A549 (cell line): ENCODE data around the gene TP73. TPM values are rescaled to one million over a fixed set of nuclear protein-coding genes. Genes with fewer than 3 reads are reported as not detected.

ENCODE experiments used
- ATAC-seq, 2 experiments: fragments of 200-7000 bp in 1 of 2; fragments of >200 bp in 1 of 2; cut with Nextera tagmentation in 1 of 2; cut with Tn5 transposase in 1 of 2; 3 replicates each; pipeline versions ENCODE4 v1.8.0 to v1.9.1; 2018 to 2020; ENCODE audit warnings: mild to moderate bottlenecking in 1 of 2, moderate library complexity in 1 of 2
- CTCF ChIA-PET: fragments of 300-600 bp; sonication (Branson Sonifier 250); formaldehyde crosslinking; extraction: SDS; loops from one replicate; lab custom pipeline; 2021; ENCODE audit warnings: antibody characterized with exemption, inconsistent platforms; lab: Yijun Ruan, JAX
- POLR2A ChIA-PET: fragments of 350-600 bp; formaldehyde crosslinking; extraction: SDS; loops from one replicate; lab custom pipeline; 2021; ENCODE audit warnings: antibody characterized with exemption, inconsistent platforms; lab: Yijun Ruan, JAX
- DNase-seq, 2 experiments: peaks; one replicate each; pipeline versions ENCODE4 v3.0.0 to v3.0.0-alpha.2; 2011 to 2016; ENCODE audit warnings: low read depth in 1 of 2, low spot score in 1 of 2
- FAIRE-seq: peaks from 2 replicates; lab custom pipeline; 2011; peaks lifted over from hg19 to GRCh38; lab: Jason Lieb, UNC
- H3K27ac ChIP-seq, 2 experiments: fragments of >200 bp; sonication (Bioruptor Twin); formaldehyde crosslinking; 3 replicates each; pipeline ENCODE4 v1.5.1; 2016 to 2017
- H3K4me1 ChIP-seq: fragments of >200 bp; sonication (Bioruptor Twin); formaldehyde crosslinking; 3 replicates; pipeline ENCODE4 v1.6.1; 2016
- H3K4me2 ChIP-seq: fragments of >200 bp; sonication (Bioruptor Twin); formaldehyde crosslinking; 3 replicates; pipeline ENCODE4 v1.6.1; 2016
- H3K4me3 ChIP-seq: fragments of >200 bp; sonication (Bioruptor Twin); formaldehyde crosslinking; 3 replicates; pipeline ENCODE4 v1.5.1; 2016
- H3K9me3 ChIP-seq: fragments of >200 bp; sonication (Bioruptor Twin); formaldehyde crosslinking; 3 replicates; pipeline ENCODE4 v1.6.1; 2016
- BHLHE40 ChIP-seq: IDR thresholded peaks from 2 replicates; pipeline ENCODE4 v1.6.1; 2012; ENCODE audit warnings: low read depth, low read length, inconsistent platforms
- CBX8 ChIP-seq: fragments of 200-600 bp; sonication (generic); IDR thresholded peaks from 2 replicates; pipeline ENCODE4 v1.6.1; 2016
- CEBPB ChIP-seq, 2 experiments: fragments of >200 bp in 1 of 2; sonication (Bioruptor Twin) in 1 of 2; formaldehyde crosslinking in 1 of 2; IDR thresholded peaks; 2 replicates each; pipeline ENCODE4 v1.6.1; 2012 to 2016
- CHD4 ChIP-seq: fragments of 200-600 bp; sonication (generic); IDR thresholded peaks from 2 replicates; pipeline ENCODE4 v1.6.1; 2016; ENCODE audit warnings: antibody characterized with exemption, mild to moderate bottlenecking, borderline replicate concordance
- EHF ChIP-seq: fragments of 250-450 bp; sonication (Bioruptor Pico); IDR thresholded peaks from 2 replicates; pipeline ENCODE4 v1.5.0; 2020; ENCODE audit warnings: mild to moderate bottlenecking
- EP300 ChIP-seq, 2 experiments: fragments of >200 bp; sonication (Bioruptor Twin); formaldehyde crosslinking; IDR thresholded peaks; 2 replicates in 1 of 2; 3 replicates in 1 of 2; pipeline ENCODE4 v1.6.1; 2016 to 2017
- ESRRA ChIP-seq: fragments of 150-350 bp; IDR thresholded peaks from 2 replicates; pipeline ENCODE4 v1.6.1; 2014; ENCODE audit warnings: mild to moderate bottlenecking, low read length, borderline replicate concordance
- FOSB ChIP-seq: fragments of 250-450 bp; sonication (Bioruptor Pico); IDR thresholded peaks from 2 replicates; pipeline ENCODE4 v1.5.0; 2020; ENCODE audit warnings: mild to moderate bottlenecking, moderate library complexity
- FOSL2 ChIP-seq, 2 experiments: fragments of 450-650 bp in 1 of 2; fragments of >200 bp in 1 of 2; sonication (Bioruptor Twin) in 1 of 2; formaldehyde crosslinking; IDR thresholded peaks; 2 replicates each; pipeline versions ENCODE4 v1.5.0 to v1.6.1; 2016 to 2020; ENCODE audit warnings: mild to moderate bottlenecking in 1 of 2, moderate library complexity in 1 of 2
- FOXS1 ChIP-seq: fragments of 250-450 bp; sonication (Bioruptor Pico); IDR thresholded peaks from 2 replicates; pipeline ENCODE4 v1.5.0; 2020; ENCODE audit warnings: mild to moderate bottlenecking, moderate library complexity
- GATA3 ChIP-seq: IDR thresholded peaks from 2 replicates; pipeline ENCODE4 v1.6.1; 2012; ENCODE audit warnings: borderline replicate concordance
- HEYL ChIP-seq: fragments of 250-450 bp; sonication (Bioruptor Pico); IDR thresholded peaks from 2 replicates; pipeline ENCODE4 v1.8.0; 2021; ENCODE audit warnings: mild to moderate bottlenecking, moderate library complexity
- HOXB13 ChIP-seq: fragments of 250-450 bp; sonication (Bioruptor Pico); IDR thresholded peaks from 2 replicates; pipeline ENCODE4 v1.5.0; 2020; ENCODE audit warnings: low read depth, mild to moderate bottlenecking, moderate library complexity
- JUN ChIP-seq, 2 experiments: fragments of >200 bp; sonication (Bioruptor Twin); formaldehyde crosslinking; IDR thresholded peaks; 2 replicates in 1 of 2; 3 replicates in 1 of 2; pipeline ENCODE4 v1.6.1; 2016 to 2017
- MAZ ChIP-seq: fragments of 150-350 bp; IDR thresholded peaks from 2 replicates; pipeline ENCODE4 v1.6.1; 2014; ENCODE audit warnings: antibody characterized with exemption, low read depth, low read length, borderline replicate concordance
- NFE2L2 ChIP-seq: fragments of 150-350 bp; conservative IDR thresholded peaks from 2 replicates; pipeline ENCODE4 v1.6.1; 2014; ENCODE audit warnings: low read length
- NPAS2 ChIP-seq: fragments of 250-450 bp; sonication (Bioruptor Pico); IDR thresholded peaks from 2 replicates; pipeline ENCODE4 v1.8.0; 2022; ENCODE audit warnings: mild to moderate bottlenecking, moderate library complexity, borderline replicate concordance
- PHF8 ChIP-seq: fragments of 200-600 bp; sonication (generic); IDR thresholded peaks from 2 replicates; pipeline ENCODE4 v1.6.1; 2016; ENCODE audit warnings: low read depth, mild to moderate bottlenecking, antibody characterized with exemption, moderate library complexity, borderline replicate concordance
- POLR2A ChIP-seq: IDR thresholded peaks from 2 replicates; pipeline ENCODE4 v1.6.1; 2012; ENCODE audit warnings: mild to moderate bottlenecking, low read length
- POLR2AphosphoS2 ChIP-seq: conservative IDR thresholded peaks from 2 replicates; pipeline ENCODE4 v1.6.1; 2012; ENCODE audit warnings: low read length, improper control_type of control experiment, inconsistent platforms
- RAD21 ChIP-seq, 2 experiments: fragments of >200 bp in 1 of 2; sonication (Bioruptor Twin) in 1 of 2; formaldehyde crosslinking in 1 of 2; IDR thresholded peaks in 1 of 2; conservative IDR thresholded peaks in 1 of 2; 2 replicates in 1 of 2; 3 replicates in 1 of 2; pipeline ENCODE4 v1.6.1; 2012 to 2018; ENCODE audit warnings: inconsistent platforms in 1 of 2
- RARB ChIP-seq: fragments of 250-450 bp; sonication (Bioruptor Pico); IDR thresholded peaks from 2 replicates; pipeline ENCODE4 v1.8.0; 2021; ENCODE audit warnings: mild to moderate bottlenecking, moderate library complexity
- REST ChIP-seq: fragments of 200-600 bp; sonication (generic); IDR thresholded peaks from 2 replicates; pipeline ENCODE4 v1.6.1; 2016; ENCODE audit warnings: antibody characterized with exemption, mild to moderate bottlenecking, moderate library complexity
- RFX5 ChIP-seq: fragments of 450-650 bp; IDR thresholded peaks from 2 replicates; pipeline ENCODE4 v1.7.1; 2014; ENCODE audit warnings: antibody characterized with exemption, mild to moderate bottlenecking, moderate library complexity
- TFCP2L1 ChIP-seq: fragments of 250-450 bp; sonication (Bioruptor Pico); IDR thresholded peaks from 2 replicates; pipeline ENCODE4 v1.5.0; 2021; ENCODE audit warnings: mild to moderate bottlenecking
- USF2 ChIP-seq: fragments of 450-650 bp; IDR thresholded peaks from 2 replicates; pipeline ENCODE4 v1.6.1; 2014; ENCODE audit warnings: antibody characterized with exemption
- ZC3H11A ChIP-seq: fragments of 450-650 bp; IDR thresholded peaks from 2 replicates; pipeline ENCODE4 v1.6.1; 2014; ENCODE audit warnings: antibody characterized with exemption, mild to moderate bottlenecking
- ZNF302 ChIP-seq: fragments of 250-450 bp; sonication (Bioruptor Pico); IDR thresholded peaks from 2 replicates; pipeline ENCODE4 v1.9.0; 2021; ENCODE audit warnings: inconsistent platforms, mild to moderate bottlenecking, moderate library complexity
- WGBS: methylation state at CpG from one replicate; pipeline ENCODE4 v1.1.6; 2017; ENCODE audit errors: missing lambda C conversion rate; 5-methylcytosine and 5-hydroxymethylcytosine counted together
- polyA plus RNA-seq, 4 experiments: library from polyadenylated mRNA; depleted of rRNA in 3 of 4; stranded (reverse); fragments of >200 nt; fragmentation: RNase III in 1 of 4; extraction: RNeasy Plus Mini Kit Qiagen cat#74134 plus additional on column Dnase treatment in 1 of 4; gene quantifications; 2 replicates in 3 of 4; 3 replicates in 1 of 4; pipeline ENCODE4 v1.2.3, GENCODE V29; 2011 to 2017
- TF ChIP-seq, protein P1 (sequence below): IDR thresholded peaks from 2 replicates; pipeline ENCODE4 v1.6.1; 2012

The TP73 gene
- polyA plus RNA-seq, 2 of the 4 experiments (the other 2 are of a cell fraction) = 0.01 to 0.25 TPM

DNA sequence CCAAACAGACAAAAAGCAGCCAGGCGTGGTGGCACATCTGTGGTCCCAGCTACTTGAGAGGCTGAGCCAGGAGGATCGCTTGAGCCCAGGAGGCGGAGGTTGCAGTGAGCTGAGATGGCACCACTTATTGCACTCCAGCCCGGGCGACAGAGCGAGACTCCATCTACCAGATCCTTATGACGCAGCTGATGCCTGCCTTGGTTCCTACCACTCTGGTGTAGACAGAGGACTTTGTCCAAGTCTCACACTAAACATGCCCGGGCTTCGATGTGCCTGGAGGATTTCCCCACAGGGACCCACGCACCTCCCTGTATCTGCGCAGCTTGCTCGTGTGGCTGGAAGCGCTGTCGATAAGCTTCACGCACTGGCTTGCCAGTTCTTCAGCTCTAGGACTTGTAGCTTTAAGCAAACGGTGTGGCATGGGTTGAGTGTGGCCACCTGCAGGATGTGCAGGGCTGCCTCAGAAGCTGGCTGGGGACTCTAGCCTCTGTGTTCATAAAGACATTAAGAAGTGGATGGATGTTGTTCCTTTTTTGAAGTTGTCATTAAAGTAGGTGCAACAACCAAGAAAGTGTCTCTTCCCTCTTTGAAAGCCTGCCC lies 22.7 kb upstream of the TP73 start:
- H3K9me3 ChIP-seq = no peaks in the 10 kb centered on the region
- FAIRE-seq (no peak), ATAC-seq (no peak), DNase-seq (no peak)
- no peak overlapping the region for H3K4me3 ChIP-seq
- no peaks in the 10 kb centered on the region for H3K4me1 ChIP-seq
- no peak overlapping the region for H3K4me2 ChIP-seq
- ChIA-PET POLR2A (no interaction called here), CTCF (interaction anchor here (1.0 to 4.6 kb wide), 5 partner anchors 10 to 177 kb away, joined by 3 to 33 read pairs (median 13); no protein-coding TSS in a partner anchor)
- H3K27ac ChIP-seq = no peak overlapping the region
- TF ChIP-seq RARB (CRISPR knock-in tag) (no peak), BHLHE40 (no peak), POLR2AphosphoS2 (no peak), PHF8 (no peak), ESRRA (no peak), RFX5 (no peak), NPAS2 (CRISPR knock-in tag) (no peak)
- TF ChIP-seq, protein P1, sequence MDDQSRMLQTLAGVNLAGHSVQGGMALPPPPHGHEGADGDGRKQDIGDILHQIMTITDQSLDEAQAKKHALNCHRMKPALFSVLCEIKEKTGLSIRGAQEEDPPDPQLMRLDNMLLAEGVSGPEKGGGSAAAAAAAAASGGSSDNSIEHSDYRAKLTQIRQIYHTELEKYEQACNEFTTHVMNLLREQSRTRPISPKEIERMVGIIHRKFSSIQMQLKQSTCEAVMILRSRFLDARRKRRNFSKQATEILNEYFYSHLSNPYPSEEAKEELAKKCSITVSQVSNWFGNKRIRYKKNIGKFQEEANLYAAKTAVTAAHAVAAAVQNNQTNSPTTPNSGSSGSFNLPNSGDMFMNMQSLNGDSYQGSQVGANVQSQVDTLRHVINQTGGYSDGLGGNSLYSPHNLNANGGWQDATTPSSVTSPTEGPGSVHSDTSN = no peak
- WGBS = 91% methylated on average over 12 of the region's 16 CpGs

GRCh38 chr1:3630161-3630611 lies 22.1 kb upstream of the TP73 start:
- H3K9me3 ChIP-seq = no peaks in the 10 kb centered on the region
- H3K4me2 ChIP-seq = no peak overlapping the region
- FAIRE-seq = no peak
- no peak for TF ChIP-seq ZNF302 (CRISPR knock-in tag)
- no peak for TF ChIP-seq JUN (IDR thresholded peaks at IDR 0.05)
- TF ChIP-seq HOXB13 (CRISPR knock-in tag) = no peak
- no peak for TF ChIP-seq RFX5
- no peak for TF ChIP-seq CEBPB (IDR thresholded peaks at IDR 0.05)
- TF ChIP-seq FOSL2 (IDR thresholded peaks at IDR 0.05) = no peak
- TF ChIP-seq FOSL2 (CRISPR knock-in tag; IDR thresholded peaks at IDR 0.05) = no peak
- TF ChIP-seq ESRRA = no peak
- TF ChIP-seq RAD21 (conservative IDR thresholded peaks at IDR 0.05 in 1 of 2, IDR thresholded peaks at IDR 0.05 in 1 of 2) = no peak
- TF ChIP-seq CHD4 = no peak
- TF ChIP-seq FOSB (CRISPR knock-in tag) = no peak
- TF ChIP-seq NFE2L2 = no peak
- TF ChIP-seq, all 56 proteins: peak for 0
- WGBS = 84% methylated on average over 6 of the region's 11 CpGs
- ATAC-seq (no peak), DNase-seq (no peak)
- Histone ChIP-seq H3K4me3 (no peak overlapping the region), H3K4me1 (no peaks in the 10 kb centered on the region), H3K27ac (no peak overlapping the region)
- ChIA-PET POLR2A (no interaction called here), CTCF (interaction anchor here (1.0 to 4.6 kb wide), 4 partner anchors 10 to 177 kb away, joined by 3 to 33 read pairs (median 8); no protein-coding TSS in a partner anchor)

DNA sequence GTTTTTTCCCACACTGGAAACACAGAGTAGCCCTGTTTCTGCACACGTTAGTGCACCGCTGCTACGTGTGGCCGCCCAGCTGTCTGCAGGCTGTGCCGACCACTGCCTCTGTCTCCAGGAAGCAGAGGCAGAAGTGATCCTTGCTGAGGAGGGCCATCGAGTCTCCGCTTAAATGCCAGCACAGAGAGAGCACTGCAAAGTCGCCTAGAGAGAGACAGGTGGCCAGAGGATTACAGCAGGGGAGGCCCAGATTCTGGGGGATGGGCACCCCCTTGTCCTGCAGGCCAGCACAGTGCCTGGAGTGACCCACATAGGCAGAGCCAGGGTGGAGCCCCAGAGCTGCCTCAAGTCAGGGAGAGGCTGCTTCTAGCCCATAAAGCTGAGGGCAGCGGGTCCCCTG lies 21.4 kb upstream of the TP73 start:
- DNase-seq (no peak), ATAC-seq (peak in 1 of 2 experiments; percentile 15; a peak in 1 of 6 replicates), FAIRE-seq (no peak)
- H3K27ac ChIP-seq = no peak overlapping the region
- no peak overlapping the region for H3K4me2 ChIP-seq
- no peak overlapping the region for H3K4me3 ChIP-seq
- no peaks in the 10 kb centered on the region for H3K4me1 ChIP-seq
- POLR2A ChIA-PET = no interaction called here
- WGBS = 84% methylated on average over 8 of the region's 9 CpGs
- CTCF ChIA-PET = interaction anchor here (1.2 to 4.6 kb wide), 3 partner anchors 11 to 178 kb away, joined by 3 to 33 read pairs (median 13); no protein-coding TSS in a partner anchor
- H3K9me3 ChIP-seq = no peaks in the 10 kb centered on the region
- no peak for TF ChIP-seq REST
- no peak for TF ChIP-seq USF2
- no peak for TF ChIP-seq FOSB (CRISPR knock-in tag)
- no peak for TF ChIP-seq HEYL (CRISPR knock-in tag)
- TF ChIP-seq MAZ = no peak
- no peak for TF ChIP-seq TFCP2L1 (CRISPR knock-in tag)
- TF ChIP-seq POLR2A = no peak
- no peak for TF ChIP-seq BHLHE40
- no peak for TF ChIP-seq EHF (CRISPR knock-in tag)
- TF ChIP-seq EP300 (IDR thresholded peaks at IDR 0.05) = no peak
- TF ChIP-seq FOXS1 (CRISPR knock-in tag) = no peak
- no peak for TF ChIP-seq ZC3H11A
- no peak for TF ChIP-seq GATA3
- TF ChIP-seq CBX8 = no peak
